Measurements from ENCODE around the gene HAAO. TPM values are rescaled to one million over a fixed set of nuclear protein-coding genes. Genes with fewer than 3 reads are reported as not detected.

The HAAO gene
- total RNA-seq, 2 donors from 2014 or later: 10.3 to 14.0 TPM

DNA sequence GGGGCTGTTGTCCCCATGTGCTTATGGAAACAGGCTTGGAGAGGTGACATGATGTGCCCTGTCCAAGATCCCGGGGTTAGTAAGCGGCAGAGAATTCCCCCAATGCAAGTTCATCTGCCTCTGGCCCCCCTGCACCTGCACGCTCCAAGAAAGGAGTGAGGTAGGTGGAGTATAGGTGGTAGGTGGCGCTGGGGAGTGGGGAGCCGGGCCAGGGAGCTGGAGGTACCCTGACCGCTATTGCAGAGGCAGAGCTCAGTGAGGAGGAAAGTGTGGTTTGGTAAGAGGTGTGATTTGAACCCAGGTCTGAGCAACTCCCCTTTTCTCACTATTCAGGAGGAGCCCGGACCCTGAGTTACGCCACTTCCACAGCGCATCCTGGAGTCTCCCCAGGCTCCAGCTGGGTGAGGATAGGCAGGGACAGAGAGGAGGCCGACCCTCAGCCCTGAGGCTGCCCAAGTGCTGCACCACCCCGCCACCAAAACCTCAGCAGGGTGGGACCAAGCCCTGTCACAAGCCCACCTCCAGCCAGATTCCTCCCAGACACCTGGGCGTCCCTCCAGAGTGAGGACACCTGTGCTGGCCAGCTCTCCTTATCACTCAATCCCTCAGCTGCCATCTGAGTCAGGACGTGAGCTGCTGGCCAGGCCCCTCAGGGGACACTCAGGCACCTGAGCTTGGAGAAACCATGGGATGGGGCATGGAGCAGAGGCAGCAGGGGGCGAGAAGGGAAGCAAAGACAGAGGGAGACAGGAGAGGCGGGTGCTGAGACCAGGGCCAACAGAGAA lies 5.6 kb downstream of the HAAO start:
- Histone ChIP-seq H3K4me3 (no peak overlapping the region), H3K27me3 (replicated peaks; ENCODE audit: insufficient read depth) (no peaks in the 10 kb centered on the region), H3K9me3 (no peaks in the 10 kb centered on the region), H3K27ac (no peak overlapping the region), H3K4me1 (replicated peaks) (peaks cover 5% of the 10 kb centered on the region), H3K36me3 (no peaks in the 10 kb centered on the region)
- no peak for DNase-seq (ENCODE audit: low spot score)
- intact Hi-C loops (cut with DNase I): no loop called here
- no peak for TF ChIP-seq POLR2A (IDR thresholded peaks at IDR 0.05)
- no peak for TF ChIP-seq POLR2AphosphoS5 (IDR thresholded peaks at IDR 0.05)
- TF ChIP-seq, protein P1, sequence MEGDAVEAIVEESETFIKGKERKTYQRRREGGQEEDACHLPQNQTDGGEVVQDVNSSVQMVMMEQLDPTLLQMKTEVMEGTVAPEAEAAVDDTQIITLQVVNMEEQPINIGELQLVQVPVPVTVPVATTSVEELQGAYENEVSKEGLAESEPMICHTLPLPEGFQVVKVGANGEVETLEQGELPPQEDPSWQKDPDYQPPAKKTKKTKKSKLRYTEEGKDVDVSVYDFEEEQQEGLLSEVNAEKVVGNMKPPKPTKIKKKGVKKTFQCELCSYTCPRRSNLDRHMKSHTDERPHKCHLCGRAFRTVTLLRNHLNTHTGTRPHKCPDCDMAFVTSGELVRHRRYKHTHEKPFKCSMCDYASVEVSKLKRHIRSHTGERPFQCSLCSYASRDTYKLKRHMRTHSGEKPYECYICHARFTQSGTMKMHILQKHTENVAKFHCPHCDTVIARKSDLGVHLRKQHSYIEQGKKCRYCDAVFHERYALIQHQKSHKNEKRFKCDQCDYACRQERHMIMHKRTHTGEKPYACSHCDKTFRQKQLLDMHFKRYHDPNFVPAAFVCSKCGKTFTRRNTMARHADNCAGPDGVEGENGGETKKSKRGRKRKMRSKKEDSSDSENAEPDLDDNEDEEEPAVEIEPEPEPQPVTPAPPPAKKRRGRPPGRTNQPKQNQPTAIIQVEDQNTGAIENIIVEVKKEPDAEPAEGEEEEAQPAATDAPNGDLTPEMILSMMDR (IDR thresholded peaks at IDR 0.05): no peak
- 78% methylated on average over 15 of the region's 15 CpGs for WGBS

DNA sequence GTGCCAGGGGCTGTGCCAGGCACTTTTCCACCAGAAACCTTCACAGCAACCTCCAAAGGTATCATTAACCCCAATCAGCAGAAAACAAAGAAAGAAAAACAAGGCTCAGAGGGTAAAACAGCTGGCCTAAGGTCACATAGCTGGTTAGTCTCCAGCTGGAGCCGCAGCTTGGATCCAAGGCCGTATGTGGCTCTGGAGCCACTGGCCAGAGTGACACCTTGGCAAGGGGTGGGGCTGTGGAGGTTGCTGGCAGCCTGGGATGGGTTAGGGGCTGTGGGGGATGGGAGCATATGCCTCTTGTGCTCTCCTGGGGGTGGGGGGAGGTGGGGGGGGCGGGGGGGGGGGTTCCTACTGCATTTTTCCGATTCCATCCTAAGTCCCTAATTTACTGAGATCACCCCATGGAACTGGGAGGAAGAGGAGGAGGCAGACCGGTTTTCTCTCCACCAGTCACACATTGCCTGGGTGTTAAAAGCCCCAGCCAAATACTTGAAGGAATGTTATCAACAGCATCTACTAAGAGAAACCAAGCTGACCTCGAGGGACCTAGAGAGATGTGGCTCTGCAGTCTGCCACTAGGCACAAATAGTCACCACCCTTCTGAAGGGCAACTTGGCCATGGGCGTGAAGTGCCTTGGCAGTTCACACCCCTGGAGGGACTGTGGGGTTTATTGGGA lies 8.0 kb downstream of the HAAO start:
- DNase-seq (ENCODE audit: low spot score): no peak
- H3K9me3 ChIP-seq: no peaks in the 10 kb centered on the region
- TF ChIP-seq, protein P1 (IDR thresholded peaks at IDR 0.05): no peak
- TF ChIP-seq POLR2A (IDR thresholded peaks at IDR 0.05): no peak
- no peak for TF ChIP-seq POLR2AphosphoS5 (IDR thresholded peaks at IDR 0.05)
- no peaks in the 10 kb centered on the region for H3K4me1 ChIP-seq (replicated peaks)
- no peaks in the 10 kb centered on the region for H3K27me3 ChIP-seq (replicated peaks; ENCODE audit: insufficient read depth)
- no peaks in the 10 kb centered on the region for H3K36me3 ChIP-seq
- no peak overlapping the region for H3K27ac ChIP-seq
- no peak overlapping the region for H3K4me3 ChIP-seq
- intact Hi-C loops (cut with DNase I): no loop called here
- 81% methylated on average over 6 of the region's 7 CpGs for WGBS

DNA sequence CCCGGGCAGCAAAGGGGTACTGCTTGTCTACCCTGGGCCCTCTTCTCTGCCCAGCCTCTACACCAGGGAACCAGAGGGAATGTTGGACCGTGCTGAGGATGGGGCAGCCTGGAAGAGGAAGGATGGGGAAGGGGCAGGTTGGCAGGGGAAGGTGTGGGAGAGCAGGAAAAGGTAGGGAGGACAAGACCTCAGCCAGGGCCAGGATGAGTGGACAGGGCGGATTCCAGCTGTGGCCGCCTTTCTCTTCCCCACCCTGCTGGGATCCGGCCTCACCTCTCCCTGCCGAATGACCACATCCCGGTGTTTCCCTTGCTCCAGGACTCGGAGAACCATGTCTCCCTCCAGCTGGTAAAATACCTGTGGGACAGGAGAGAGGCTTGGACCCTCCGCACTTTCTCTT lies 8.9 kb downstream of the HAAO start:
- no peaks in the 10 kb centered on the region for H3K4me1 ChIP-seq (replicated peaks)
- H3K4me3 ChIP-seq: no peak overlapping the region
- no peak for TF ChIP-seq POLR2A (IDR thresholded peaks at IDR 0.05)
- TF ChIP-seq, protein P1 (IDR thresholded peaks at IDR 0.05): no peak
- TF ChIP-seq POLR2AphosphoS5 (IDR thresholded peaks at IDR 0.05): no peak
- no peaks in the 10 kb centered on the region for H3K9me3 ChIP-seq
- DNase-seq (ENCODE audit: low spot score): no peak
- 83% methylated on average over 9 of the region's 9 CpGs for WGBS
- no peaks in the 10 kb centered on the region for H3K27me3 ChIP-seq (replicated peaks; ENCODE audit: insufficient read depth)
- H3K36me3 ChIP-seq: no peaks in the 10 kb centered on the region
- intact Hi-C loops (cut with DNase I): no loop called here
- no peak overlapping the region for H3K27ac ChIP-seq

DNA sequence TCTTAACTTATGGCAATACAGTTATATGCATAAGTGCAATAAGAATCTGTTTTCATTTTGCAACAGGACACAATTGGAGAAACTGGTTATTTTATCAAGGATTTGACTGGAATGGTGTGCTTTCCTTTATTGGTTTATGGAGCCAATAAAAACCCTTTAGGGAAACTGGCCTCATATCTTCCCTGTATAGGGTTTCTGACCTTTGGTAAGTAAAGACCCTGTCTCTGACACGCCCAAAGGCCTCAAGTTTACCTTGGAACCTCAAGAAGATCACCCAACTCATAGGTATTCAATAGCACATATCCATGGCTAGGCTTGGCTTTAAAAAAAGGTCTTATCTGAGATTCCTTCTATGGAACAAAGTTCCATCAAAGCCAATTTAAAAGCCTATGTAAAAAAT lies 11.2 kb downstream of the HAAO start:
- 95% methylated on average over 1 of the region's 1 CpG for WGBS

More for the DNA sequence above, 11.2 kb downstream of the HAAO start:
- Histone ChIP-seq H3K27ac (no peak overlapping the region), H3K4me1 (replicated peaks) (no peaks in the 10 kb centered on the region), H3K36me3 (no peaks in the 10 kb centered on the region), H3K9me3 (no peaks in the 10 kb centered on the region), H3K4me3 (no peak overlapping the region), H3K27me3 (replicated peaks; ENCODE audit: insufficient read depth) (no peaks in the 10 kb centered on the region)
- intact Hi-C loops (cut with DNase I): no loop called here
- TF ChIP-seq POLR2AphosphoS5 (IDR thresholded peaks at IDR 0.05) (no peak), POLR2A (IDR thresholded peaks at IDR 0.05) (no peak)
- TF ChIP-seq, protein P1 (IDR thresholded peaks at IDR 0.05): no peak
- DNase-seq (ENCODE audit: low spot score): no peak

Data from prostate gland (tissue), 2 donors.